CD14-positive monocyte (primary cell): ENCODE results near the gene GTF3A. TPM values are rescaled to one million over a fixed set of nuclear protein-coding genes. Genes with fewer than 3 reads are reported as not detected.

Experiments
- DNase-seq, 3 donors: peaks; one replicate each; pipeline ENCODE4 v3.0.0-alpha.2; 2011 to 2022
- H2AFZ ChIP-seq: 2 replicates; pipeline ENCODE4 v1.6.0; 2012; ENCODE audit warnings: mild to moderate bottlenecking, low read depth, low read length, inconsistent platforms; ENCODE audit not compliant: insufficient read depth, poor library complexity, severe bottlenecking
- H3K27ac ChIP-seq, 2 donors: 1 replicate in 1 of 2; 2 replicates in 1 of 2; pipeline ENCODE4 v1.5.1; 2012 to 2013; ENCODE audit warnings: low read length in 2 of 2, control low read depth in 1 of 2, inconsistent platforms in 1 of 2, low read depth in 1 of 2, mild to moderate bottlenecking in 1 of 2
- H3K27me3 ChIP-seq, 2 donors: one replicate each; pipeline versions ENCODE4 v1.6.0 to v1.6.1; 2011 to 2013; ENCODE audit warnings: low read length in 2 of 2; ENCODE audit not compliant: control insufficient read depth in 2 of 2, insufficient read depth in 2 of 2
- H3K36me3 ChIP-seq, 2 donors: replicated peaks in 1 of 2; 1 replicate in 1 of 2; 2 replicates in 1 of 2; pipeline versions ENCODE4 v1.5.1 to v1.6.1; 2012 to 2013; ENCODE audit warnings: low read length in 2 of 2, control low read depth in 1 of 2, inconsistent platforms in 1 of 2, mild to moderate bottlenecking in 1 of 2; ENCODE audit not compliant: insufficient read depth in 2 of 2, control insufficient read depth in 1 of 2
- H3K4me1 ChIP-seq, 2 donors: 1 replicate in 1 of 2; 2 replicates in 1 of 2; pipeline versions ENCODE4 v1.5.1 to v1.6.1; 2012 to 2013; ENCODE audit warnings: low read length in 2 of 2, control low read depth in 1 of 2, inconsistent platforms in 1 of 2, mild to moderate bottlenecking in 1 of 2, moderate library complexity in 1 of 2; ENCODE audit not compliant: insufficient read depth in 2 of 2, control insufficient read depth in 1 of 2
- H3K4me2 ChIP-seq: replicated peaks from 2 replicates; pipeline ENCODE3; 2012; ENCODE audit warnings: low read length, moderate library complexity, mild to moderate bottlenecking; ENCODE audit not compliant: poor library complexity, severe bottlenecking; ENCODE audit errors: extremely low read depth
- H3K4me3 ChIP-seq, 3 experiments: fragments of 200-600 bp in 1 of 3; sonication (generic) in 1 of 3; replicated peaks in 1 of 3; 1 replicate in 2 of 3; 2 replicates in 1 of 3; pipeline ENCODE4 v1.5.1; 2011 to 2013; ENCODE audit warnings: low read length in 3 of 3, mild to moderate bottlenecking in 3 of 3, control low read depth in 2 of 3, low read depth in 2 of 3, inconsistent platforms in 1 of 3, moderate library complexity in 1 of 3
- H3K79me2 ChIP-seq: 2 replicates; pipeline ENCODE4 v1.6.0; 2012; ENCODE audit warnings: mild to moderate bottlenecking, control low read depth, inconsistent platforms, low read length, moderate library complexity; ENCODE audit not compliant: insufficient read depth
- H3K9ac ChIP-seq: 2 replicates; pipeline ENCODE4 v1.6.0; 2017; ENCODE audit warnings: low read length, mild to moderate bottlenecking; ENCODE audit not compliant: insufficient read depth, poor library complexity, severe bottlenecking
- H3K9me3 ChIP-seq, 2 donors: replicated peaks in 1 of 2; 1 replicate in 1 of 2; 2 replicates in 1 of 2; pipeline versions ENCODE4 v1.5.1 to v1.6.1; 2012 to 2013; ENCODE audit warnings: low read length in 2 of 2, control low read depth in 1 of 2; ENCODE audit not compliant: control insufficient read depth in 1 of 2, insufficient read depth in 1 of 2
- H4K20me1 ChIP-seq: 2 replicates; pipeline ENCODE4 v1.6.0; 2012; ENCODE audit warnings: mild to moderate bottlenecking, low read length, control low read depth, moderate library complexity; ENCODE audit not compliant: insufficient read depth
- H3K27ac Mint-ChIP-seq, 7 donors: one replicate each; pipeline ENCODE4 v1.8.0; 2020; ENCODE audit warnings: mild to moderate bottlenecking in 7 of 7, mixed read lengths in 7 of 7, moderate library complexity in 6 of 7, inconsistent platforms in 2 of 7
- H3K27me3 Mint-ChIP-seq, 3 donors: one replicate each; pipeline ENCODE4 v1.8.0; 2021 to 2022; ENCODE audit warnings: low read depth in 3 of 3, mild to moderate bottlenecking in 3 of 3, mixed read lengths in 3 of 3, moderate library complexity in 3 of 3, inconsistent platforms in 1 of 3
- H3K36me3 Mint-ChIP-seq, 2 donors: one replicate each; pipeline ENCODE4 v1.8.0; 2020; ENCODE audit warnings: mixed read lengths in 2 of 2, inconsistent platforms in 1 of 2, mild to moderate bottlenecking in 1 of 2
- H3K4me1 Mint-ChIP-seq: one replicate; pipeline ENCODE4 v1.8.0; 2020; ENCODE audit warnings: mild to moderate bottlenecking, mixed read lengths
- H3K4me3 Mint-ChIP-seq, 2 donors: one replicate each; pipeline ENCODE4 v1.8.0; 2020; ENCODE audit warnings: mild to moderate bottlenecking in 2 of 2, mixed read lengths in 2 of 2, moderate library complexity in 1 of 2
- H3K9me3 Mint-ChIP-seq, 7 donors: one replicate each; pipeline ENCODE4 v1.8.0; 2020 to 2022; ENCODE audit warnings: mixed read lengths in 7 of 7, mild to moderate bottlenecking in 6 of 7, moderate library complexity in 6 of 7, inconsistent platforms in 2 of 7
- CTCF ChIP-seq: fragments of 200-600 bp; IDR thresholded peaks from one replicate; pipeline ENCODE4 v1.8.0; 2022; ENCODE audit warnings: antibody characterized with exemption, mild to moderate bottlenecking
- WGBS: methylation state at CpG from one replicate; pipeline ENCODE4 v1.1.5; 2013; ENCODE audit warnings: missing lambda C conversion rate; ENCODE audit not compliant: insufficient coverage; 5-methylcytosine and 5-hydroxymethylcytosine counted together
- intact Hi-C, 2 donors: fragments of 100-400 bp; cut with micrococcal nuclease; formaldehyde crosslinking; loops; one replicate each; pipeline versions ENCODE4 v1.15.0 to v1.15.1; 2023
- polyA plus RNA-seq, 3 donors: library from polyadenylated mRNA; depleted of rRNA in 1 of 3; unstranded in 2 of 3; stranded (reverse) in 1 of 3; fragments of 300-500 nt in 2 of 3; fragments of >200 nt in 1 of 3; fragmentation: Illumina TruSeq in 2 of 3; gene quantifications; 1 replicate in 2 of 3; 2 replicates in 1 of 3; pipeline ENCODE4 v1.2.3, GENCODE V29; 2012 to 2021

GTF3A gene
- polyA plus RNA-seq, 3 donors = 88.8 to 259 (median 179) TPM

GRCh38 chr13:27455331-27455855, 31.0 kb downstream of the GTF3A start:
- peaks cover 18 to 25% of the 10 kb centered on the region in 2 donors for H3K4me1 ChIP-seq
- peak overlapping the region; percentile 30 to 66 for H3K27ac ChIP-seq
- peaks cover 1 to 4% (median 3%) of the 10 kb centered on the region in 3 donors for H3K27me3 Mint-ChIP-seq
- H3K4me3 Mint-ChIP-seq = peak overlapping the region; percentile 80 to 88
- peak overlapping the region; percentile 90 for H2AFZ ChIP-seq
- peak overlapping the region; percentile 77 for H3K4me2 ChIP-seq
- no peaks in the 10 kb centered on the region for H3K9me3 Mint-ChIP-seq
- peaks cover 15% of the 10 kb centered on the region for H3K4me1 Mint-ChIP-seq
- peak overlapping the region; percentile 37 to 90 (median 65) for H3K27ac Mint-ChIP-seq
- no peaks in the 10 kb centered on the region for H3K36me3 Mint-ChIP-seq
- no peaks in the 10 kb centered on the region for H3K9me3 ChIP-seq
- peak overlapping the region; percentile 48 for H3K9ac ChIP-seq
- no peaks in the 10 kb centered on the region for H3K79me2 ChIP-seq
- H3K4me3 ChIP-seq = peak overlapping the region; percentile 41 to 71 (median 71)
- intact Hi-C loops = no loop called here
- H3K36me3 ChIP-seq = no peaks in the 10 kb centered on the region
- H4K20me1 ChIP-seq = no peaks in the 10 kb centered on the region
- no peaks in the 10 kb centered on the region for H3K27me3 ChIP-seq
- 7% methylated on average over 5 of the region's 5 CpGs for WGBS
- TF ChIP-seq CTCF = no peak
- no peak for DNase-seq

- no peaks in the 10 kb centered on the region for H4K20me1 ChIP-seq
- no peaks in the 10 kb centered on the region for H3K27me3 ChIP-seq
- Mint-ChIP-seq H3K4me3 (no peak overlapping the region), H3K4me1 (peaks cover 2% of the 10 kb centered on the region), H3K27me3 (peaks cover 0 to 2% (median 2%) of the 10 kb centered on the region in 3 donors), H3K9me3 (no peaks in the 10 kb centered on the region), H3K36me3 (no peaks in the 10 kb centered on the region), H3K27ac (no peak overlapping the region)
- DNase-seq = no peak
- H3K36me3 ChIP-seq = no peaks in the 10 kb centered on the region
- 99% methylated on average over 9 of the region's 12 CpGs for WGBS
- no peak for TF ChIP-seq CTCF
- intact Hi-C loops = no loop called here
- no peak overlapping the region for H2AFZ ChIP-seq
- no peak overlapping the region for H3K4me3 ChIP-seq
- no peak overlapping the region for H3K27ac ChIP-seq
- no peak overlapping the region for H3K9ac ChIP-seq
- H3K79me2 ChIP-seq = no peaks in the 10 kb centered on the region
- H3K4me1 ChIP-seq = no peaks in the 10 kb centered on the region
- no peaks in the 10 kb centered on the region for H3K9me3 ChIP-seq
- H3K4me2 ChIP-seq = no peak overlapping the region
Observed at GRCh38 chr13:27461940-27462584, 37.6 kb downstream of the GTF3A start.
